Activated gamma-delta T cell (primary cell): ENCODE results near the gene TMEM131.
A peak's percentile ranks its signal among the peaks of the same experiment; 100 is the strongest.
"Not testable (repeated sequence)": the region's sequence is repeated elsewhere in the genome, so short reads cannot be mapped to it uniquely, and the experiment has no call there.

ENCODE experiments used
- DNase-seq: peaks from one replicate; lab custom pipeline; 2025; lab: John Stamatoyannopoulos, UW
- total RNA-seq, 2 donors: gene quantifications; one replicate each; lab custom pipeline; 2026; lab: John Stamatoyannopoulos, UW

Gene TMEM131, protein sequence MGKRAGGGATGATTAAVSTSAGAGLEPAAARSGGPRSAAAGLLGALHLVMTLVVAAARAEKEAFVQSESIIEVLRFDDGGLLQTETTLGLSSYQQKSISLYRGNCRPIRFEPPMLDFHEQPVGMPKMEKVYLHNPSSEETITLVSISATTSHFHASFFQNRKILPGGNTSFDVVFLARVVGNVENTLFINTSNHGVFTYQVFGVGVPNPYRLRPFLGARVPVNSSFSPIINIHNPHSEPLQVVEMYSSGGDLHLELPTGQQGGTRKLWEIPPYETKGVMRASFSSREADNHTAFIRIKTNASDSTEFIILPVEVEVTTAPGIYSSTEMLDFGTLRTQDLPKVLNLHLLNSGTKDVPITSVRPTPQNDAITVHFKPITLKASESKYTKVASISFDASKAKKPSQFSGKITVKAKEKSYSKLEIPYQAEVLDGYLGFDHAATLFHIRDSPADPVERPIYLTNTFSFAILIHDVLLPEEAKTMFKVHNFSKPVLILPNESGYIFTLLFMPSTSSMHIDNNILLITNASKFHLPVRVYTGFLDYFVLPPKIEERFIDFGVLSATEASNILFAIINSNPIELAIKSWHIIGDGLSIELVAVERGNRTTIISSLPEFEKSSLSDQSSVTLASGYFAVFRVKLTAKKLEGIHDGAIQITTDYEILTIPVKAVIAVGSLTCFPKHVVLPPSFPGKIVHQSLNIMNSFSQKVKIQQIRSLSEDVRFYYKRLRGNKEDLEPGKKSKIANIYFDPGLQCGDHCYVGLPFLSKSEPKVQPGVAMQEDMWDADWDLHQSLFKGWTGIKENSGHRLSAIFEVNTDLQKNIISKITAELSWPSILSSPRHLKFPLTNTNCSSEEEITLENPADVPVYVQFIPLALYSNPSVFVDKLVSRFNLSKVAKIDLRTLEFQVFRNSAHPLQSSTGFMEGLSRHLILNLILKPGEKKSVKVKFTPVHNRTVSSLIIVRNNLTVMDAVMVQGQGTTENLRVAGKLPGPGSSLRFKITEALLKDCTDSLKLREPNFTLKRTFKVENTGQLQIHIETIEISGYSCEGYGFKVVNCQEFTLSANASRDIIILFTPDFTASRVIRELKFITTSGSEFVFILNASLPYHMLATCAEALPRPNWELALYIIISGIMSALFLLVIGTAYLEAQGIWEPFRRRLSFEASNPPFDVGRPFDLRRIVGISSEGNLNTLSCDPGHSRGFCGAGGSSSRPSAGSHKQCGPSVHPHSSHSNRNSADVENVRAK (N-terminal part only)
- 73.6 to 74.7 reads per million in 2 donors for total RNA-seq

DNA sequence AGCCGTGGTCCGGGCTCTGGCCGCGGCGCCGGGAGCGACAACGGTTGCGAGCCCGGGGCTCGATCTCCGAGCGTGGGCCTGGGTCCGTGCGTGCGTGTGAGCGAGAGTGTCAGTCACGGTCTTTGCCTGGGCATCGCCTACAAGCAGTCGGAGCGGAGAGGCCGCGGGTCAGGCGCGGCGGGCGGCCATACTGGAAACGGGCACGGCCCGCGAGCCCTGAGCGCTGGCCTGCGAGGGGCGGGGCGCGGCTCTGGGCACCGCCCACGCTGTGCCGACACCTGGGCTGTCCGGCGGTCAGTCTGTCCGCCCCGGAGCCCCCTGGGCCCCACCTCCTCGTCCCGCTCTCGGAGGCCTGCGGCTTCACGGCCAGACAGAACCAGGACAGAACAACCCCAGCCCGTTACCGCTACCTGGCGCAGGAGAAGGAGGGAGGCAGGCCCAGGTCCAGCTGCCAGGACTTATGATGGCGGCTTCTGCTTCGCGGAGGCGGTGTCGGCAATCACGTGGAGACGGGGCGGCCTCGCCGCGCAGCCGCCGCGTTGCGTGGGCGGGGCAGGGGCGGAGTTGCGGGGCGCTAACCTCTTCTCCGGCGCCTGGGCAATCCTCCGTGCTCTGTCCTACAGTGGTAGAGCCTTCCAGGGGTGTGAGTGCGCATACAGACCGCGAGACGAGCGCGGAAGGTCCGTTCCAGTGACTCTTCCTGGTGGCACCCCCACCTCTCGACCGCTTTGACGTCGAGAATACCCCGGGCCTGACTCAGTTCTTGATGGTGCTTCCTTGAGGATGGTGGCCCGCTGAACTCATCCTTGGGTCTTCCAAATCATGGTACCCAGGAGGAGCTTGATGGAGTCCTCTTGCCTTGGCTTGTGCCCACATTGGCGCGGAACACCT lies at the start of gene TMEM131:
Gene TMEM131 (minus strand): TSS at position 215 of the 891 bp plus-strand sequence. CDS start 286 bp downstream, outside the sequence.
- DNase-seq = peak; percentile 83

DNA sequence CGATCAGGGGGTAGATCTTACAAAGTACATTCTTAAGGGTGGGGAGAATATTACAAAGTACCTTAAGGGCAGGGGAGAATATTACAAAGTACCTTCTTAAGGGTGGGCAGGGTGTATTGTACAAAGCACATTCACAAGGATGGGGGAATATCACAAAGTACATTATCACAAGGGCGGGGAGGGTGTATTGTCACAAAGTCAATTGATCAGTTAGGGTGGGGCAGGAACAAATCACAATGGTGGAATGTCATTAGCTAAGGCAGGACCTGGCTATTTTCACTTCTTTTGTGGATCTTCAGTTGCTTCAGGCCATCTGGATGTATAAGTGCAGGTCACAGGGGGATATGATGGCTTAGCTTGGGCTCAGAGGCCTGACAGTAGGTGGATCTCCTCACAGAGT lies 49.0 kb upstream of the TMEM131 start:
- not testable (repeated sequence) for DNase-seq

DNA sequence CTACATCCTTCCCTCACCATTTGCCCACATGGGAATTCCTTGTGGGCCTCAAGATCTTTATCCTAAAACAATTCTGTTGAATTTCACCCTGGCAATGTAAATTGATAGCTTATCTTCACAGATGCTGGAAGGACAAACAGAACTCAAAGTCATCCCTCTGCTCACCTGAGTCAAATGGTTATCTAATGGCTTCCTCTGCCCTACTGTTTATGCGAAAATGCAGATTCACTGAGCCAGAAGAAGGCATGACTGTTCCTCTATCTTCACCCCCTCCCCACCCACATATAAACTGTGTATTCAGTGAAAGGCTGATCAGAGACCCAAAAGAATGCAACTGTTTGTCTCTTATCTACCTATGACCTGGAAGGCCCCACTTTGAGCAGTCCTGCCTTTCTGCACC lies 47.4 kb upstream of the TMEM131 start:
- DNase-seq = no peak

DNA sequence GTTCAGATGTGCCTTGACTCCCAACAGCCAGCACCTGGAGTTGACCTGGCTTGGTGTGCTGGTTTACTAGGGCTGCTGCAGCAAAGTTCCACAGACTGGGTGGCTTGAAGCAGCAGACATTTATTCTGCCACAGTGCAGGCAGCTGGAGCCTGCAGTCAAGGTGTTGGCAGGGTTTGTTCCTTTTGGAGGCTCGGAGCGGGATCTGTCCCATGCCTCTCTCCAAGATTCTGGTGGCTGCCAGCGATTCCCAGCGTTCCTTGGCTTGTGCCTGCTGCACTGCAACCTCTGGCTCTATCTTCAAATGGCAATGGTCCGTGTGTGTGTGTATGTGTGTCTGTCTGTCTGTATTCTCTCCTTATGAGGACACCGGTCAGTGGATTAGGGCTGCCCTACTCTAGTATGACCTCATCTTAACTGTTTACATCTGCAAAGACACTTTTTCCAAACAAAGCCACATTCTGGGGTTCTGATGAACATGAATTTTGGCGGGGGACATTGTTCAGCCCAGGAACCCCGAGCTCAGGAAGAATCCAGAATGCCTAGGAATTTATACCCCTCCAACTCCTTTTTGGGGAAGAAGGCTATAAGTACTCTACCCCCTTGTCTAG lies 44.7 kb upstream of the TMEM131 start:
- DNase-seq = no peak

DNA sequence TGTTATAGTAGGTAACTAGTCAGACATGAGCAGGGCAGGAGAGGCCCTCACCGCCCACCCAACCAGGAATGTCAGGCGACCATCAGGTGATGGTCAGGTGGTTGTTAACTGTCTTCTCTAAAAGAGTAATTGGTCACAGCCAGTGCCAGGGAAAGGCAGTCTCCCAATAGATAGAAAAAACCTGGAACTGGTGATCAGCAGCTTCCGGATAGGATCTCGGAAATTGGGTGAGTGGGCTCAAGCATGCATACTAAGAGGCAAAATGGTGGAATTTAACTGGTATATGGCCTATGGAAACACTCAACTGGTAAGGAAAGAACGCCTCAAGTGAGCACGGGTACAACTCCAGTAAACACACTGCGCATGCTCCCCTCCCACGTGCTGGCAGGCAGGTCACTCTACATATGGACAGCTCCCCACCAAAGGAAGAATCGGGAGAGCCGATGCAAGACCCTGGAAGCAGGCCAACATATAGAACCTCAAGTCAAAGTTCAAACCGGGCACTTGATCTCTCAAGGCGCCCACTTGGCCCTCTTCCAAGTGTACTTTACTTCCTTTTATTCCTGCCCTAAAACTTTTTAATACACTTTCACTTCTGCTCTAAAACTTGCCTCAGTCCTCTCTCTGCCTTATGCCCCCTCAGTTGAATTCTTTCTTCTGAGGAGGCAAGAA lies 43.5 kb upstream of the TMEM131 start:
- no peak for DNase-seq

DNA sequence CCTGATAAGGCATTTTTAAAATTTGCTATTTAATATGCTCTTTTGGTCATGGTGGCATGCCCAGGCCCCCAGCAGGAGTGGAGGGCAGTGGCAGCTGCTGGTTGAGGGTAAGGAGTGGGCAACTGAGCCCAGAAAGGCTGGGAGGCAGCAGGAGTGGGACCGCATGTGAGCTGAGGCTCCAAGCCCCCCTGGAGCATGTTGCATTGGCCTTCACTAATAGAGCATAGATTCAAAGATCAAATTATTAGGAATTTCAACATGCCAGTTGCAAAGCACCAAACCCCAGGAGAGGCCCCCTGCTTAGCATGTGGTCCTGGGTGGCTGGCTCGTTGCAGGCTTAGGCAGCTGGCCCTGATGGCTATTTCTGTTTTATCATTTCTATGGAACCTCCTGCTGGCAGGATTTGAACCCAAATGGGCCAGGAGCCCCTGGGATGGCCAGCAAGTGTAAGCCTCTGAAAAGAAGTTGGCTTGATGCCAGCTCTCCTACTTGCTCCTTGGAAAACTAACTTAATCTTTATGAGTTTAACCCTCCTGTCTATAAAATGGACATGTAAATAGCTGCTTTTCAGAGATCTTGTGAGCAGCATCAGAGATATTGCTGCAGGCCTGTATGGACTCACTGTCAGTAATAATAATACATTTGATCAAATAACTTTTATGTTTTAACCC lies 42.1 kb upstream of the TMEM131 start:
- no peak for DNase-seq

DNA sequence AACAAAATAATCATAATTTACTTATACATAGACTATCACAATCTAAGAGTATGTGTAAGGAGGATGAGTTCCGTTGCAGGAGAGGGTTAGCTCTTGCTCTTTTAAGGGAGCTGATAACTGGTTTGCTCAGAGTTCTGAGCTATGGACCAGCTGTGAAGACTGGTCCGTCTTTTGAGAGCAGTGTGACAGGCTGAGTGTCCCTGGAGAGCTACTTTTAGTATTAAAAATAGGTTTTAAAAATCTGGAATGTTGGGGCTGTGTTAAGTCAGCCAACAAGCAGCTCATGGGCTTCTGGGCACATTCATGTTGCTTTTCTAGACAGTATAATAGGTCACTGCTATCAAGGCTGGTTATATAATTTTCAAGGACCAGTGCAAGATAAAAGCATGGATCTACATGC lies 41.5 kb upstream of the TMEM131 start:
- DNase-seq = no peak

DNA sequence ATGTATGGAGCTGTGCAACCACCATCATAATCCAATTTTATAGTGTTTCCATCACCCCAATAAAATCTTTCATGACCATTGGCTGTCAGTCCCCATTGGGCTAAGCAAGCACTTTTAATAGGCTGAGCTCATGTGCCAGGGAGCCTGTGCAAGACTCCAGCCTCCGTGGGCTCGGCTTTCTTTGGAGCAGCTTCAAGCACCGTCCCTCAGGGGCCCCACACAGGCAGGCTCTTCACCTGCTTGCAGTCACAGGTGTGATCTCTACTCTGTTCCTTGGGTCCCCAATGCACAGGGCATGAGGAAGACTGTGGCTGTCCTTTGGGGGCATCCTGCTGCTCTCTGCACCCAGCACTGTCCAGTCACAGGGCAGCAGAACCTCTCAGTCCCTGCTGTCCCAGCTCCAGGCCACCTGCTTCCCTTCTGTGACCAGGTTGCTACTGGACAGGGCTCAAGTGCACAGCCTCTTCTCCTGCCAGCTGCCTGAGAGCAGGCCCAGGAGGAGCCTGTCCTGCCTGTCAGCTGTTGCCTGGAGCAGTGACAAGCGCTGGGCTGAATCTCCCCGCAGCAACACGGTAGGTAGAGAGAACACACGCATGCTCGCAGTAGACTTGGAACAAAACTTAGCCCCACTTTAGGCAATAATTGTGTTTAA lies 40.7 kb upstream of the TMEM131 start:
- DNase-seq = no peak

DNA sequence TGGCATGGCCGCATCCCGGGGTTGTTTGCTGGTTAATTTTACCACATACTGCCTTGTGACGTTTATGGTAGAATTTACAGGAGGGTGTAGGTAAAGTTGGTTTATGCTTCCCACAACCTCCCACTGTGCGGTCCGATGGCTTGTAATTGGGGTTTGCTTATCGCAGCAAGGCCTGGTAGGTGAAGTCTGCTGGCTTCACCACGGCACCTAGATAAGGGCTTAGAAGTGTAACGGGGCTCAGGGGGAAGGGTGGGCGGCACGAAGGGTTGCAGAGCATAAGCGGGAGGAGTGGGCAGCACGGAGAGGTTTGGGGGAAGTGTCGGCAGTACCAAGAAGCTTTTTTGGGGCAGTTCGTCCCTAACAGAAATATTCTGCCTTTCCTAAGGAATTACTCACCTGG lies 39.0 kb upstream of the TMEM131 start:
- DNase-seq = no peak

DNA sequence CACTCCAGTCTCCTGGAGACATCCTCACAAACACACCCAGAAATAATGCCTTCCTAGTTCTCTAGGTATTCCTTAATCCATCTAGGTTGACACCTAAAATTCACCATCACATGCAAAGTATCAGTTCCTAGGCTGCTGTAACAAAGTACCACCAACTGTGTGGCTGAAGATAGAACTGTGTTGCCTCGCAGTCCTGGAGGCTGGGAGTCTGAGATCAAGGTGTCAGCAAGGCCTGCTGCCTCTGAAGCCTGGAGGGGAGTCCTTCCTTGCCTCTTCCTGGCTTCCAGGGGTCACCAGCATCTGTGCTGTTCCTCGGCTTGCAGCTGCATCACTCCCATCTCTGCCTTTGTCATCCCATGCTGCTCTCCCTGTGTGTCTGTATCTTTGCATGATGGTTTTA lies 36.3 kb upstream of the TMEM131 start:
- DNase-seq = no peak

DNA sequence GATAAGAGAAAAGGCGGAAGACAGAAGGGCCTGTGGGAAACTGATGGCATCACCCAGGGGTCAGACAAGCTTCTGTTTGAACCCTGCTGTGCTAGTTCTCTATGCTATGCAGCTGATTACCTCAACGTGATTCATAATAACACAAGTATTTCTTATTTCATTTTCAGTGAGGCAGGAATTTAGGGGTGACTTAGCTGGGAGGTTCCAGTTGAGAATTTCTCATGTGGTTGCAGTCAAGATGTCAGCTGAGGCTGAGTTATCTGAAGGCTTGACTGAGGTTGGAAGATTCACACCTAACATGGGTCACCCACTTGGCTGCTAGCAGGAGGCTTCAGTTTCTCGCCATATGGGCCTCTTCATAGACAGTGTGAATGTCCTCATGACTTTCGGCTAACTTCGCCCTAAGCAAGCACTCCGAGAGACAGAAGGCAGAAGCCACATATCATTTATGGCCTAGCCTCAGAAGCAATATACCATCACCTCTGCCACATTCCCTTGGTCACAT lies 34.0 kb upstream of the TMEM131 start:
- DNase-seq = no peak

DNA sequence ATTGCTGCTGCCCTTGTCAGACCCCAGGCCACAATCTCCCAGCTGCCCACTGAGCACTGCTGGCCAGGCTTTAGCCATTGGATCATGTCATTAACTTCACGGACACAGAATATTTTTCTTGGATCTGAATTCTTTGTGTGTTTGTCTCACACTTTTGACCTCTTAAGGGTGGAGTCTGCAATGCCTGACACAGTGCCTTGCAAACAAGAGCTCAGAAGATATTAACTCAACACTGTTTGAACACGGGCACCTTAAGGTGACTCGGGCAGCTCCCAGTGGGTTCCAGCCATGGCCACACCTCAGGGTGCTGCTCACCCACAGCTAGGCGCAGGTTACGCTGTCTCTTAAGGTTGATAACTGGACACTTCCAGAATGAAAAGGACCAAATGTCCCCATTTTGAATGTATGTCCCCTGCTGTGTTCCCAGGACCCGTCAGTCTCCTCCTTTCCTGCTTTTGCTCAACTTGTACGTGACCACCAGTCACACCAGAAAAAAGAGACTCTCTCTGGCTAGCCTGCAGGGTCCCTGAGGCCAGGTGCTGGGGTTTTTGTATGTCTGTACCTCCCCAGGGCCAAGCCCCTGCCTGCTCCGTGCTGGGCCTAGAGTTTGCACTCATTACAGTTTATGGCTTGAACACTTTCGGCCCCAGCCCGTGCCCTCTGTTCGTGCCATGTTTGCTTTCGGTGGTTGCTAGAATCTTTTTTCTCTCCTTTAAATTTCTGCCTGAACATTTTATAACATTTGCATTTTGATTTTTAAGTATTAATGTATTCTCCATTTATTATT lies 33.4 kb upstream of the TMEM131 start:
- DNase-seq = no peak

DNA sequence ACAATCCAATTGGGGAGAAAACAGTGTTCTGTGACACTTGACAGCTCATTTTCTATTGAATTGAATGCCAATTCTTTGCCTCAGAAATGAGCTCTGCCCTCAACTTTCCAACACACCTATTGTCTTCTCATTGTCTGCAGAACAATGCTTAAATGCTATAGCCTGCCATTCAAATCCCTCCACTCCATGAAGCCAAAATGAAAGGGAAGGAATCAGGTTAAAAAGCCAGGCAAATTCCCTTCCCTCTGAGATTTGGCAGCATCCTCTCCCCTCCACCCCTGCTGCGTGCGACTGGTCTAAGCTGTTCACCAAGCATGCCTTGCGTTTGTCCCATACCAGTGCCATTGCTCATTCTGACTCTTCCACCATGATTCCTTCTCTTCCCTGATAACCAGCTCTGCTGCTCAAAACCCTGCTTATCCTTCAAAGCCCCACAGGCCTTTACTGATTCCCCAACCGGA lies 32.4 kb upstream of the TMEM131 start:
- no peak for DNase-seq

DNA sequence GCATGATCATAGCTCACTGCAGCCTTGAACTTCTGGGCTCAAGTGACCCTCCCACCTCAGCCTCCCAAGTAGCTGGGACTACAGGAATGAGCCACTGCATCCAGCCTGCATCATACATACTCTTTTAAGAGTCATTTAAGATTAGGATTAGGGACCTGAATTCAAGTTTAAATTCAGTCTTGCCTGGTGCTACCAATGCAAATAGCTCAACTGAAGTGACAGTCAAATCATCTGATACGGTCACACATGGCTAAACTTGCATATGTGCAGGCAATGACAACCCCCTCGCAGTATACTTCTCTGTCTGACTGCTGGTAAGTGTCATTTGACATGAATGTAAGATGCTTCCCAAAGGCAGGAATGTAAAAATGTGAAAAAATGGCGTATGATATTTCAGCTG lies 31.8 kb upstream of the TMEM131 start:
- no peak for DNase-seq

DNA sequence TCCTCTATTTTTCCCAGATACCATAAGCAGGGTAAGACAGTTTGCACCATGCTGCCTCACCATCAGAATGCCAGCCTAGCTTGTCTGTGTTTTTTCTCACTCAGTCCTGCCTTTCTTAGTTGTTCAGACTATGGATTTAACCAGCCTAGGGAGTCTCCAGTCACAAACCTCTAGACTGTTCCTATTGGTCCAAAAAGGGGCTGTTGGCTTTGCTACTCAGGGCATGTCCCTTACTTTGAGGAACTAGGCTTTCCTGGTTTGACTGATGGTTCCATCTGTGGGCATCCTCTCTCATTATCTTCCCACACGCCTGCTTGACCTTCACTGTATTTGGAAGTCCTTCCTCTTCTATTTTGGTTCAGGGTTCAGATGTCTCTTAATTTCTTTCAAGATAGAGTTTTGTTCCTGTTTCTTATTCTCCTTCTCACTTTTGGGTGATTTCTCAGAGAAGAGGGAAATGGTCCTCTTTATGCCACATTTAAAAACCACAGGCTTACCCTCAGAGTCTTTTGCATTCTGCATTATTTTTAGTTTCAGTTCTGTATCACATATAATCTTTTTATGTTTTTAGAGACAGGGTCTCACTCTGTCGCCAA lies 31.3 kb upstream of the TMEM131 start:
- DNase-seq = no peak

DNA sequence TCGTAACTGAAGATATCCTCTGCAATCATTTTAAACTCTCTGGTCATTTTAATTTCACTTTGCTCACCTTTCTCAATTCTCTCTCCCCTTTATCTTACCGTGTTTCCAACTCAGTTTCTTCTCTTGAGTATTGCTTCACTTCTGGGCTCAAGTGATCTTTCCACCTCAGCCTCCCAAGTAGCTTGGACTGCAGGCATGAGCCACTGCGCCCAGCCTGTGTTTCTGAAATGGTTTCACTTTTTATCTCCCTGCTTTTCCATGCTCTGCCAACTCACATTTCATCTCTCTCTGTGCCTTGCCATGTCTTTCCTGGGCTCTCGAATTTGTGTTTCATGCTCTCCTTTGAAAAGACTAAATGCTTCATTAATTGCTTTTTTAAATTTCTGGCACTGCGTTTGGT lies 30.5 kb upstream of the TMEM131 start:
- no peak for DNase-seq

DNA sequence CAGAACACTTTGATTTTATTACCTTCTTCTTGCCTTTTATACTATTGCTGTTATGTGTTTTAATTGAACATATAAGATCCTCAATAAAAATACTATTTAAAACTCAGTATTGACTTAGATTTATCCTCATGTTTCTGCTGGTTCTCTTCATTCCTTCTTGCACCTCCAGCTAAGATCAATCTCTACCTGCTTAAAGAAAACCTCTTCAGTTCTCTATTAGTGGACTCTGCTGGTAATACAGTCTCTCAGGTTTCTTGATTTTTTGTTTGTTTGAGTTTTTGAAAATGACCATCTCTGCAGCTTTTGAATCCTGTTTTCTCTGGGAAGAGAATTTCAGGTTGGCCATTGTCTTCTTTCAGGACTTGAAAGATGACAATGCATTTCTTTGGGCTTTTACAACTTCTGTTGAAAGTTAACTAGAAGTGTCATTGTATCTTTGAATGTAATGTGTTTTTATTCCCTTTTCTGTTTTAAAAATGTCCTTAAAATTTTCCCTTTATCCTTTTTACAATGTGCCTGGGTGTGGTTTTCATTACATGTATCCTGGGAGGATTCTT lies 29.8 kb upstream of the TMEM131 start:
- no peak for DNase-seq
